A673 (cell line): ENCODE measurements around the gene TCEA3. TPM values are rescaled to one million over a fixed set of nuclear protein-coding genes. Genes with fewer than 3 reads are reported as not detected.

Source experiments
- BruUV-seq: library from RNA; stranded (reverse); fragments of 400-500 nt; replicated peaks from 2 replicates; lab custom pipeline; 2021; lab: Mats Ljungman, UMichigan
- CTCF ChIA-PET: fragments of 300-600 bp; sonication (Branson Sonifier 250); formaldehyde crosslinking; loops from one replicate; lab custom pipeline; 2022; ENCODE audit warnings: antibody characterized with exemption; lab: Charles Lee
- POLR2A ChIA-PET: fragments of 300-600 bp; sonication (Branson Sonifier 250); formaldehyde crosslinking; loops from one replicate; lab custom pipeline; 2022; ENCODE audit warnings: antibody characterized with exemption; ENCODE audit not compliant: low non-redundant PET; lab: Charles Lee
- DNase-seq: peaks from one replicate; pipeline ENCODE4 v3.0.0-alpha.2; 2015; ENCODE audit warnings: low spot score
- H3K27ac ChIP-seq: fragments of 200-600 bp; sonication (generic); 2 replicates; pipeline ENCODE4 v1.5.1; 2016; ENCODE audit warnings: mixed run types, low read depth, mild to moderate bottlenecking, mixed read lengths, antibody characterized with exemption, low read length; ENCODE audit not compliant: poor library complexity, severe bottlenecking
- H3K27me3 ChIP-seq: fragments of 200-600 bp; sonication (generic); replicated peaks from 2 replicates; pipeline ENCODE4 v1.6.1; 2017; ENCODE audit warnings: mixed run types, low read depth, mild to moderate bottlenecking, mixed read lengths, antibody characterized with exemption, low read length; ENCODE audit not compliant: insufficient read depth, poor library complexity
- H3K36me3 ChIP-seq: fragments of 200-600 bp; sonication (generic); 2 replicates; pipeline ENCODE4 v1.6.1; 2016; ENCODE audit warnings: mixed run types, mild to moderate bottlenecking, mixed read lengths, antibody characterized with exemption, low read length; ENCODE audit not compliant: insufficient read depth, poor library complexity, severe bottlenecking
- H3K4me1 ChIP-seq: fragments of 200-600 bp; sonication (generic); 2 replicates; pipeline ENCODE4 v1.6.1; 2017; ENCODE audit warnings: mixed run types, mild to moderate bottlenecking, mixed read lengths, antibody characterized with exemption, low read length; ENCODE audit not compliant: insufficient read depth, poor library complexity, severe bottlenecking
- H3K4me3 ChIP-seq: fragments of 200-600 bp; sonication (generic); 2 replicates; pipeline ENCODE4 v1.5.1; 2016; ENCODE audit warnings: low read depth, mixed run types, mild to moderate bottlenecking, mixed read lengths, low read length; ENCODE audit not compliant: poor library complexity, severe bottlenecking
- H3K9me3 ChIP-seq: fragments of 200-600 bp; sonication (generic); 2 replicates; pipeline ENCODE4 v1.6.1; 2016; ENCODE audit warnings: mixed run types, low read depth, mild to moderate bottlenecking, mixed read lengths, antibody characterized with exemption, low read length; ENCODE audit not compliant: poor library complexity, severe bottlenecking
- CTCF ChIP-seq: fragments of 300-800, 200-600 bp; sonication (generic); conservative IDR thresholded peaks from 2 replicates; pipeline ENCODE4 v1.5.1; 2017; ENCODE audit warnings: low read depth, mild to moderate bottlenecking, antibody characterized with exemption, low read length, moderate library complexity, mixed read lengths
- EZH2 ChIP-seq: fragments of 200-600 bp; sonication (generic); IDR thresholded peaks from 2 replicates; pipeline ENCODE4 v1.6.1; 2017; ENCODE audit warnings: borderline replicate concordance, low read depth, mild to moderate bottlenecking, mixed read lengths, antibody characterized with exemption, low read length; ENCODE audit not compliant: poor library complexity, severe bottlenecking
- intact Hi-C: fragments of 100-400 bp; cut with micrococcal nuclease; formaldehyde crosslinking; loops from one replicate; pipeline ENCODE4 v1.10.0; 2022; ENCODE audit not compliant: unreplicated experiment
- total RNA-seq: library from RNA; stranded (reverse); gene quantifications from 2 replicates; pipeline ENCODE4 v1.2.3, GENCODE V29; 2021

TCEA3 gene
- total RNA-seq, 1 experiment from 2014 or later, result 0.99 TPM

- intact Hi-C loops, result no loop called here
- DNase-seq, result no peak
- H3K27me3 ChIP-seq, result no peaks in the 10 kb centered on the region
- no peaks in the 10 kb centered on the region for H3K9me3 ChIP-seq
- TF ChIP-seq EZH2 (no peak), CTCF (no peak)
- no peaks in the 10 kb centered on the region for H3K36me3 ChIP-seq
- CTCF ChIA-PET, result interaction anchor here (0.9 kb wide), 1 partner anchor 193 kb away, joined by 3 read pairs; no protein-coding TSS in a partner anchor
- no peak overlapping the region for H3K27ac ChIP-seq
- no TSS peak for BruUV-seq
- no peak overlapping the region for H3K4me3 ChIP-seq
- POLR2A ChIA-PET, result no interaction called here
- no peaks in the 10 kb centered on the region for H3K4me1 ChIP-seq
Measured at GRCh38 chr1:23441446-23442148, 17.0 kb upstream of the TCEA3 start.

- H3K36me3 ChIP-seq, result no peaks in the 10 kb centered on the region
- H3K9me3 ChIP-seq, result no peaks in the 10 kb centered on the region
- ChIA-PET CTCF (no interaction called here), POLR2A (no interaction called here)
- H3K4me1 ChIP-seq, result no peaks in the 10 kb centered on the region
- no peak overlapping the region for H3K4me3 ChIP-seq
- intact Hi-C loops, result no loop called here
- TF ChIP-seq EZH2 (no peak), CTCF (no peak)
- DNase-seq, result no peak
- H3K27ac ChIP-seq, result no peak overlapping the region
- BruUV-seq, result no TSS peak
- H3K27me3 ChIP-seq, result no peaks in the 10 kb centered on the region
Measured at GRCh38 chr1:23438545-23438944, 14.0 kb upstream of the TCEA3 start.

- ChIA-PET POLR2A (no interaction called here), CTCF (interaction anchor here (0.5 kb wide), 1 partner anchor 459 kb away, joined by 3 read pairs; no protein-coding TSS in a partner anchor)
- TF ChIP-seq EZH2 (no peak), CTCF (no peak)
- no peak overlapping the region for H3K4me3 ChIP-seq
- no peaks in the 10 kb centered on the region for H3K36me3 ChIP-seq
- no peak overlapping the region for H3K27ac ChIP-seq
- H3K9me3 ChIP-seq, result no peaks in the 10 kb centered on the region
- H3K27me3 ChIP-seq, result no peaks in the 10 kb centered on the region
- intact Hi-C loops, result no loop called here
- H3K4me1 ChIP-seq, result no peaks in the 10 kb centered on the region
- no TSS peak for BruUV-seq
- DNase-seq, result no peak
Measured at GRCh38 chr1:23437355-23437664, 12.8 kb upstream of the TCEA3 start.
